ENCODE results near the gene COL9A2. TPM values are rescaled to one million over a fixed set of nuclear protein-coding genes. Genes with fewer than 3 reads are reported as not detected.
A peak's percentile ranks its signal among the peaks of the same experiment; 100 is the strongest.
"Not testable (repeated sequence)": the region's sequence is repeated elsewhere in the genome, so short reads cannot be mapped to it uniquely, and the experiment has no call there.

Gene COL9A2
- total RNA-seq (2014; rRNA removed; shearing (Covaris generic)) = 0.50 and 0.61 TPM in 2 replicates
- polyA plus RNA-seq (2014; cell fraction: nucleus; rRNA removed) = 7.3 and 12.9 TPM in 2 replicates

- no peak for DNase-seq (ENCODE audit: extremely low read depth, low read depth)
Measured at GRCh38 chr1:40316595-40317393, at the start of gene COL9A2. TSS of gene COL9A2 (minus strand) at chr1:40317286. CDS start at chr1:40317197, 89 bp downstream.

- no peak for DNase-seq (ENCODE audit: extremely low read depth, low read depth)
Measured at GRCh38 chr1:40363721-40364120, 46.6 kb upstream of the COL9A2 start.

- no peak for DNase-seq (ENCODE audit: extremely low read depth, low read depth)
Measured at GRCh38 chr1:40362699-40363098, 45.6 kb upstream of the COL9A2 start.

GRCh38 chr1:40362199-40362598 is 45.1 kb upstream of the COL9A2 start:
- no peak for DNase-seq (ENCODE audit: extremely low read depth, low read depth)

GRCh38 chr1:40361637-40362036 is 44.6 kb upstream of the COL9A2 start:
- DNase-seq (ENCODE audit: extremely low read depth, low read depth) = no peak

GRCh38 chr1:40361201-40361600 is 44.1 kb upstream of the COL9A2 start:
- no peak for DNase-seq (ENCODE audit: extremely low read depth, low read depth)

GRCh38 chr1:40360631-40361030 is 43.5 kb upstream of the COL9A2 start:
- DNase-seq (ENCODE audit: extremely low read depth, low read depth) = no peak

- no peak for DNase-seq (ENCODE audit: extremely low read depth, low read depth)
Measured at GRCh38 chr1:40357625-40358024, 40.5 kb upstream of the COL9A2 start.

GRCh38 chr1:40353082-40353481 is 36.0 kb upstream of the COL9A2 start:
- no peak for DNase-seq (ENCODE audit: extremely low read depth, low read depth)

GRCh38 chr1:40352126-40352525 is 35.0 kb upstream of the COL9A2 start:
- DNase-seq (ENCODE audit: extremely low read depth, low read depth) = no peak

GRCh38 chr1:40351124-40351523 is 34.0 kb upstream of the COL9A2 start:
- DNase-seq (ENCODE audit: extremely low read depth, low read depth) = no peak

GRCh38 chr1:40350391-40350790 is 33.3 kb upstream of the COL9A2 start:
- no peak for DNase-seq (ENCODE audit: extremely low read depth, low read depth)

GRCh38 chr1:40344597-40344996 is 27.5 kb upstream of the COL9A2 start:
- DNase-seq (ENCODE audit: extremely low read depth, low read depth) = no peak

GRCh38 chr1:40342381-40342717 is 25.3 kb upstream of the COL9A2 start:
- DNase-seq (ENCODE audit: extremely low read depth, low read depth) = not testable (repeated sequence)

- no peak for DNase-seq (ENCODE audit: extremely low read depth, low read depth)
Measured at GRCh38 chr1:40341491-40342380, 24.6 kb upstream of the COL9A2 start.

GRCh38 chr1:40339420-40340323 is 22.6 kb upstream of the COL9A2 start:
- DNase-seq (ENCODE audit: extremely low read depth, low read depth) = no peak

GRCh38 chr1:40338745-40339419 is 21.8 kb upstream of the COL9A2 start:
- peak; percentile 62 for DNase-seq (ENCODE audit: extremely low read depth, low read depth)

- DNase-seq (ENCODE audit: extremely low read depth, low read depth) = no peak
Measured at GRCh38 chr1:40337443-40337842, 20.4 kb upstream of the COL9A2 start.

- no peak for DNase-seq (ENCODE audit: extremely low read depth, low read depth)
Measured at GRCh38 chr1:40332695-40333094, 15.6 kb upstream of the COL9A2 start.

- DNase-seq (ENCODE audit: extremely low read depth, low read depth) = not testable (repeated sequence)
Measured at GRCh38 chr1:40331403-40331802, 14.3 kb upstream of the COL9A2 start.

Measured in NCI-H460 (cell line).